ENCODE measurements around the gene PFKP.

PFKP gene

GRCh38 chr10:3148994-3149393, 81.6 kb downstream of the PFKP start:
- Histone ChIP-seq H3K36me3 (peaks cover 3% of the 10 kb centered on the region), H3K9me3 (no peaks in the 10 kb centered on the region), H3K4me1 (no peaks in the 10 kb centered on the region; the same call in 1 of the 2 replicates), H3K4me3 (ENCODE audit: low read depth, low read length) (no peak overlapping the region), H3K27me3 (no peaks in the 10 kb centered on the region)
- no peak for TF ChIP-seq CTCF (IDR thresholded peaks at IDR 0.05; ENCODE audit: low read depth, low read length)
- no peak for DNase-seq

- DNase-seq, result no peak
- Histone ChIP-seq H3K36me3 (peaks cover 3% of the 10 kb centered on the region; the same call in 1 of the 2 replicates), H3K4me1 (no peaks in the 10 kb centered on the region; the same call in 1 of the 2 replicates), H3K9me3 (no peaks in the 10 kb centered on the region), H3K27me3 (no peaks in the 10 kb centered on the region), H3K4me3 (ENCODE audit: low read depth, low read length) (no peak overlapping the region)
- TF ChIP-seq CTCF (IDR thresholded peaks at IDR 0.05; ENCODE audit: low read depth, low read length), result no peak
These were observed 82.6 kb downstream of the PFKP start for GRCh38 chr10:3149918-3150317.

- Histone ChIP-seq H3K27me3 (no peaks in the 10 kb centered on the region), H3K9me3 (no peaks in the 10 kb centered on the region), H3K4me1 (no peaks in the 10 kb centered on the region), H3K4me3 (ENCODE audit: low read depth, low read length) (no peak overlapping the region), H3K36me3 (peaks cover 4% of the 10 kb centered on the region; the same call in 1 of the 2 replicates)
- TF ChIP-seq CTCF (IDR thresholded peaks at IDR 0.05; ENCODE audit: low read depth, low read length), result no peak
- no peak for DNase-seq
These were observed 83.0 kb downstream of the PFKP start for GRCh38 chr10:3150366-3150765.

DNA sequence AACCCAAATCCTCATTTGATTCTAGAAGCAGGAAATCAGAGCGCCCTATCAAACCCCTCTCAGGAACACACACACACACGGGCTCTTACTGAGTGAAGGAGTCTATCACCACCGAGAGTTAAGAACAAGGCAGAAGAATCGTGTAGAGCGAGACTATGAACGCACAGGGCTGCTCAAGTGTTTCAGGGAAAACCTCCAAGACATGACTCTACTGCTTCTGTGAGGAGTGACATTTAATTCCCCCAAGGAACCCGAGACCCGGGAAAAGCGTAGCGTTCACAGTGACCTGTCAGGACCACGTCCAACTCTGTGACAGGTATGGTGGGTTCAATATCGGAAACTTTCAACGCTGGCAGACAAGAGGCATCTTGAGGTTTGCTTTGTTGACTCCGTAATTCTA, 83.6 kb downstream of the PFKP start:
- Histone ChIP-seq H3K9me3 (no peaks in the 10 kb centered on the region), H3K4me3 (ENCODE audit: low read depth, low read length) (no peak overlapping the region), H3K36me3 (0 out of 2 replicates have a peak, but pooled peaks cover 4% of the 10 kb centered on the region), H3K4me1 (no peaks in the 10 kb centered on the region), H3K27me3 (no peaks in the 10 kb centered on the region)
- no peak for DNase-seq
- no peak for TF ChIP-seq CTCF (IDR thresholded peaks at IDR 0.05; ENCODE audit: low read depth, low read length)

GRCh38 chr10:3151889-3152565, 84.7 kb downstream of the PFKP start:
- Histone ChIP-seq H3K27me3 (no peaks in the 10 kb centered on the region), H3K36me3 (0 out of 2 replicates have a peak, but pooled peaks cover 4% of the 10 kb centered on the region), H3K9me3 (no peaks in the 10 kb centered on the region), H3K4me1 (no peaks in the 10 kb centered on the region), H3K4me3 (ENCODE audit: low read depth, low read length) (no peak overlapping the region)
- no peak for DNase-seq
- TF ChIP-seq CTCF (IDR thresholded peaks at IDR 0.05; ENCODE audit: low read depth, low read length), result no peak

DNA sequence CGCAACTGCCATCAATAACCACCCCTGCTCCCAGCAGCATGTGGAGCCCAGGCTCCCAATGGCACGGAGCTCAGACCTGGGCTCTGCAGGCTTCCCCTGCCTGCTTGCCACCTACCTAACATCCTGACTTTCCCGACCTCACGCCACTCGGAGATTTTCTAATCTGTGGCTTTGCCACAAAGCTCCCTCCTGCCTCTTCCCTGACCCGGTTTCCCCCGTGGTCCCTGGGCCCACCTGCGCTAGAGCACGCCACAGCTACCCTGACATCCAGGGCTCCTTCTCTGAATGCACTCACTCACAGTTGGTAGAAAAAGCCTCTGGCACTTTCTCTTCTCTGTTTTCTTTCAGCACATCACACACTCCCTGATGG, 85.2 kb downstream of the PFKP start:
- Histone ChIP-seq H3K9me3 (no peaks in the 10 kb centered on the region), H3K4me1 (no peaks in the 10 kb centered on the region), H3K36me3 (0 out of 2 replicates have a peak, but pooled peaks cover 4% of the 10 kb centered on the region), H3K4me3 (ENCODE audit: low read depth, low read length) (no peak overlapping the region), H3K27me3 (no peaks in the 10 kb centered on the region)
- no peak for TF ChIP-seq CTCF (IDR thresholded peaks at IDR 0.05; ENCODE audit: low read depth, low read length)
- no peak for DNase-seq

Data from BE2C (cell line).